Activated CD4-positive, alpha-beta memory T cell treated with anti-CD3 and anti-CD28 coated beads, Interleukin-2, amount 10 ng/mL, durations not matched to agents 7 days and 5 days (primary cell): ENCODE data around the gene ZNF841. TPM values are rescaled to one million over a fixed set of nuclear protein-coding genes. Genes with fewer than 3 reads are reported as not detected.
A peak's percentile ranks its signal among the peaks of the same experiment; 100 is the strongest.

ENCODE experiments used
- CTCF ChIA-PET: fragments of 350-600 bp; sonication (Branson Sonifier 250); formaldehyde crosslinking; loops from one replicate; lab custom pipeline; 2021; ENCODE audit warnings: antibody characterized with exemption, inconsistent platforms; lab: Charles Lee
- POLR2A ChIA-PET: fragments of 350-600 bp; sonication (Branson Sonifier 250); formaldehyde crosslinking; loops from one replicate; lab custom pipeline; 2021; ENCODE audit warnings: antibody characterized with exemption; lab: Charles Lee
- DNase-seq: peaks from one replicate; pipeline ENCODE4 v3.0.0-alpha.2; 2020
- H3K27ac Mint-ChIP-seq: one replicate; pipeline ENCODE4 v1.8.0; 2021; ENCODE audit warnings: mild to moderate bottlenecking, mixed read lengths
- H3K27me3 Mint-ChIP-seq: one replicate; pipeline ENCODE4 v1.8.0; 2021; ENCODE audit warnings: mixed read lengths
- H3K36me3 Mint-ChIP-seq: one replicate; pipeline ENCODE4 v1.8.0; 2021; ENCODE audit warnings: low read depth, mixed read lengths
- H3K4me1 Mint-ChIP-seq: one replicate; pipeline ENCODE4 v1.8.0; 2021; ENCODE audit warnings: mixed read lengths
- H3K4me3 Mint-ChIP-seq: one replicate; pipeline ENCODE4 v1.8.0; 2021; ENCODE audit warnings: mild to moderate bottlenecking, mixed read lengths
- H3K9me3 Mint-ChIP-seq: one replicate; pipeline ENCODE4 v1.8.0; 2021; ENCODE audit warnings: mixed read lengths
- total RNA-seq, 2 experiments: library from RNA; stranded (reverse); gene quantifications; one replicate each; pipeline ENCODE4 v1.2.3, GENCODE V29; 2021

Gene ZNF841
- 10 to 100 TPM; 26.7 to 28.5 TPM for total RNA-seq

GRCh38 chr19:52095172-52096014, at the start of gene ZNF841:
Gene ZNF841 (minus strand): TSS chr19:52095765. CDS start chr19:52084801, 10,964 bp downstream.
- Mint-ChIP-seq H3K27me3 (no peaks in the 10 kb centered on the region), H3K4me3 (peak within 1 kb of the TSS; percentile 89), H3K36me3 (peaks cover 68% of the 10 kb centered on the region), H3K9me3 (peaks cover 53% of the 10 kb centered on the region), H3K4me1 (peaks cover 34% of the 10 kb centered on the region), H3K27ac (peak within 1 kb of the TSS; percentile 88)
- ChIA-PET CTCF (no interaction called here), POLR2A (no interaction called here)
- peak; percentile 90 for DNase-seq

- Mint-ChIP-seq H3K27ac (no peak overlapping the region), H3K4me3 (no peak overlapping the region), H3K9me3 (peaks cover 36% of the 10 kb centered on the region), H3K36me3 (peaks cover 22% of the 10 kb centered on the region), H3K27me3 (no peaks in the 10 kb centered on the region), H3K4me1 (peaks cover 21% of the 10 kb centered on the region)
- DNase-seq = no peak
- POLR2A ChIA-PET = no interaction called here
- CTCF ChIA-PET = no interaction called here
Observed at GRCh38 chr19:52142001-52142595, 46.5 kb upstream of the ZNF841 start.

- no peaks in the 10 kb centered on the region for H3K27me3 Mint-ChIP-seq
- peaks cover 35% of the 10 kb centered on the region for H3K9me3 Mint-ChIP-seq
- H3K4me1 Mint-ChIP-seq = peaks cover 21% of the 10 kb centered on the region
- no peak overlapping the region for H3K4me3 Mint-ChIP-seq
- POLR2A ChIA-PET = interaction anchor here (1.3 kb wide), 1 partner anchor 36 kb away, joined by 3 read pairs; no protein-coding TSS in a partner anchor
- peaks cover 29% of the 10 kb centered on the region for H3K36me3 Mint-ChIP-seq
- H3K27ac Mint-ChIP-seq = no peak overlapping the region
- no peak for DNase-seq
- CTCF ChIA-PET = interaction anchor here (1.2 to 2.0 kb wide), 2 partner anchors 48 to 96 kb away, joined by 7 to 8 read pairs; partner anchors contain the start of gene PPP2R1A
Observed at GRCh38 chr19:52141203-52141602, 45.6 kb upstream of the ZNF841 start.

GRCh38 chr19:52140032-52140710, 44.6 kb upstream of the ZNF841 start:
- H3K27ac Mint-ChIP-seq = peak overlapping the region; percentile 83
- peaks cover 37% of the 10 kb centered on the region for H3K9me3 Mint-ChIP-seq
- peak overlapping the region; percentile 88 for H3K4me3 Mint-ChIP-seq
- DNase-seq = no peak
- H3K27me3 Mint-ChIP-seq = no peaks in the 10 kb centered on the region
- H3K36me3 Mint-ChIP-seq = peaks cover 37% of the 10 kb centered on the region
- ChIA-PET CTCF (interaction anchor here (1.2 to 2.0 kb wide), 2 partner anchors 49 to 97 kb away, joined by 7 to 8 read pairs; partner anchors contain the start of gene PPP2R1A), POLR2A (interaction anchor here (1.0 to 2.5 kb wide), 4 partner anchors 31 to 92 kb away, joined by 3 to 6 read pairs (median 5); partner anchors contain the start of genes PPP2R1A, ZNF432 and ZNF836)
- peaks cover 21% of the 10 kb centered on the region for H3K4me1 Mint-ChIP-seq

GRCh38 chr19:52139252-52140031, 43.9 kb upstream of the ZNF841 start, which contains the start of gene ZNF616:
Gene ZNF616 (minus strand): TSS chr19:52139938. CDS start chr19:52130512, 9,426 bp downstream.
- H3K9me3 Mint-ChIP-seq = peaks cover 38% of the 10 kb centered on the region
- peak within 1 kb of the TSS; percentile 83 for H3K27ac Mint-ChIP-seq
- H3K27me3 Mint-ChIP-seq = no peaks in the 10 kb centered on the region
- POLR2A ChIA-PET = interaction anchor here (1.3 to 2.5 kb wide), 6 partner anchors 38 to 100 kb away, joined by 3 to 6 read pairs (median 4); partner anchors contain the start of genes PPP2R1A and ZNF432
- CTCF ChIA-PET = interaction anchor here (1.5 to 2.0 kb wide), 3 partner anchors 50 to 98 kb away, joined by 4 to 9 read pairs (median 8); partner anchors contain the start of gene PPP2R1A
- peaks cover 21% of the 10 kb centered on the region for H3K4me1 Mint-ChIP-seq
- H3K36me3 Mint-ChIP-seq = peaks cover 43% of the 10 kb centered on the region
- peak; percentile 97 for DNase-seq
- H3K4me3 Mint-ChIP-seq = peak within 1 kb of the TSS; percentile 88

- POLR2A ChIA-PET = interaction anchor here (0.6 to 2.5 kb wide), 5 partner anchors 69 to 101 kb away, joined by 3 to 6 read pairs (median 3); partner anchors contain the start of gene ZNF432
- peaks cover 42% of the 10 kb centered on the region for H3K9me3 Mint-ChIP-seq
- H3K4me1 Mint-ChIP-seq = peaks cover 21% of the 10 kb centered on the region
- H3K27ac Mint-ChIP-seq = peak overlapping the region; percentile 83
- CTCF ChIA-PET = interaction anchor here (1.5 to 1.9 kb wide), 2 partner anchors 60 to 98 kb away, joined by 4 to 9 read pairs; no protein-coding TSS in a partner anchor
- peaks cover 47% of the 10 kb centered on the region for H3K36me3 Mint-ChIP-seq
- H3K4me3 Mint-ChIP-seq = peak overlapping the region; percentile 88
- no peak for DNase-seq
- H3K27me3 Mint-ChIP-seq = no peaks in the 10 kb centered on the region
Observed at GRCh38 chr19:52138983-52139251, 43.4 kb upstream of the ZNF841 start.

GRCh38 chr19:52138278-52138982, 42.9 kb upstream of the ZNF841 start:
- no peak for DNase-seq
- no peaks in the 10 kb centered on the region for H3K27me3 Mint-ChIP-seq
- H3K36me3 Mint-ChIP-seq = peaks cover 52% of the 10 kb centered on the region
- H3K9me3 Mint-ChIP-seq = peaks cover 45% of the 10 kb centered on the region
- POLR2A ChIA-PET = interaction anchor here (0.6 to 2.5 kb wide), 5 partner anchors 69 to 102 kb away, joined by 3 to 6 read pairs (median 3); partner anchors contain the start of gene ZNF432
- H3K4me3 Mint-ChIP-seq = peak overlapping the region; percentile 88
- H3K4me1 Mint-ChIP-seq = peaks cover 21% of the 10 kb centered on the region
- CTCF ChIA-PET = interaction anchor here (1.0 to 1.9 kb wide), 4 partner anchors 26 to 99 kb away, joined by 3 to 9 read pairs (median 4); no protein-coding TSS in a partner anchor
- peak overlapping the region; percentile 83 for H3K27ac Mint-ChIP-seq

- no peak for DNase-seq
- no peaks in the 10 kb centered on the region for H3K27me3 Mint-ChIP-seq
- no peak overlapping the region for H3K27ac Mint-ChIP-seq
- no peaks in the 10 kb centered on the region for H3K4me1 Mint-ChIP-seq
- peaks cover 89% of the 10 kb centered on the region for H3K36me3 Mint-ChIP-seq
- ChIA-PET CTCF (no interaction called here), POLR2A (no interaction called here)
- no peak overlapping the region for H3K4me3 Mint-ChIP-seq
- H3K9me3 Mint-ChIP-seq = peaks cover 71% of the 10 kb centered on the region
Observed at GRCh38 chr19:52120286-52120685, 24.7 kb upstream of the ZNF841 start.

GRCh38 chr19:52115526-52116053, 20.0 kb upstream of the ZNF841 start:
- DNase-seq = no peak
- peaks cover 73% of the 10 kb centered on the region for H3K36me3 Mint-ChIP-seq
- H3K27me3 Mint-ChIP-seq = no peaks in the 10 kb centered on the region
- H3K27ac Mint-ChIP-seq = no peak overlapping the region
- ChIA-PET POLR2A (no interaction called here), CTCF (no interaction called here)
- no peaks in the 10 kb centered on the region for H3K4me1 Mint-ChIP-seq
- no peak overlapping the region for H3K4me3 Mint-ChIP-seq
- peaks cover 84% of the 10 kb centered on the region for H3K9me3 Mint-ChIP-seq

- H3K9me3 Mint-ChIP-seq = peaks cover 81% of the 10 kb centered on the region
- POLR2A ChIA-PET = no interaction called here
- no peaks in the 10 kb centered on the region for H3K4me1 Mint-ChIP-seq
- peaks cover 67% of the 10 kb centered on the region for H3K36me3 Mint-ChIP-seq
- CTCF ChIA-PET = no interaction called here
- H3K27me3 Mint-ChIP-seq = no peaks in the 10 kb centered on the region
- DNase-seq = no peak
- H3K4me3 Mint-ChIP-seq = no peak overlapping the region
- H3K27ac Mint-ChIP-seq = no peak overlapping the region
Observed at GRCh38 chr19:52114691-52115090, 19.1 kb upstream of the ZNF841 start.

- Mint-ChIP-seq H3K27me3 (no peaks in the 10 kb centered on the region), H3K27ac (no peak overlapping the region), H3K4me1 (no peaks in the 10 kb centered on the region), H3K36me3 (peaks cover 46% of the 10 kb centered on the region), H3K4me3 (no peak overlapping the region), H3K9me3 (peaks cover 74% of the 10 kb centered on the region)
- POLR2A ChIA-PET = no interaction called here
- no peak for DNase-seq
- CTCF ChIA-PET = no interaction called here
Observed at GRCh38 chr19:52112624-52113023, 17.1 kb upstream of the ZNF841 start.
